PC-9 (cell line): ENCODE measurements around the gene ZNF879. TPM values are rescaled to one million over a fixed set of nuclear protein-coding genes. Genes with fewer than 3 reads are reported as not detected.

Experiments used
- BruUV-seq: library from RNA; stranded (reverse); fragments of 400-500 nt; replicated peaks from 2 replicates; lab custom pipeline; 2021; lab: Mats Ljungman, UMichigan
- CTCF ChIA-PET: fragments of 300-600 bp; sonication (Branson Sonifier 250); formaldehyde crosslinking; loops from one replicate; lab custom pipeline; 2022; ENCODE audit warnings: antibody characterized with exemption; lab: Charles Lee
- POLR2A ChIA-PET: fragments of 300-600 bp; sonication (Branson Sonifier 250); formaldehyde crosslinking; loops from one replicate; lab custom pipeline; 2022; ENCODE audit warnings: antibody characterized with exemption; ENCODE audit not compliant: unreplicated experiment; lab: Charles Lee
- DNase-seq, 2 experiments: peaks; one replicate each; pipeline versions ENCODE4 v3.0.0 to v3.0.0-alpha.2; 2015 to 2022; ENCODE audit warnings: mixed read lengths in 1 of 2
- H2AFZ ChIP-seq: fragments of 200-600 bp; sonication (generic); 2 replicates; pipeline ENCODE4 v1.8.1; 2017; ENCODE audit warnings: antibody characterized with exemption
- H3F3A ChIP-seq: fragments of 200-600 bp; sonication (generic); 2 replicates; pipeline ENCODE4 v1.8.1; 2017; ENCODE audit warnings: antibody characterized with exemption, mild to moderate bottlenecking, low read depth; ENCODE audit not compliant: insufficient read depth
- H3K27ac ChIP-seq: fragments of 200-600 bp; sonication (generic); 2 replicates; pipeline ENCODE4 v1.6.1; 2016; ENCODE audit warnings: mixed run types
- H3K27me3 ChIP-seq: fragments of 200-600 bp; sonication (generic); 2 replicates; pipeline ENCODE4 v1.6.1; 2016; ENCODE audit warnings: low read depth, mixed run types; ENCODE audit not compliant: insufficient read depth
- H3K36me3 ChIP-seq: fragments of 200-600 bp; sonication (generic); 2 replicates; pipeline ENCODE4 v1.6.1; 2016; ENCODE audit warnings: low read depth, mixed run types
- H3K4me1 ChIP-seq: fragments of 200-600 bp; sonication (generic); replicated peaks from 2 replicates; pipeline ENCODE4 v1.6.1; 2016; ENCODE audit warnings: mixed run types; ENCODE audit not compliant: insufficient read depth
- H3K4me2 ChIP-seq: fragments of 200-600 bp; sonication (generic); 2 replicates; pipeline ENCODE4 v1.6.1; 2017; ENCODE audit warnings: mixed run types
- H3K4me3 ChIP-seq: fragments of 200-600 bp; sonication (generic); 2 replicates; pipeline ENCODE4 v1.6.1; 2016; ENCODE audit warnings: mixed run types
- H3K79me2 ChIP-seq: fragments of 200-600 bp; sonication (generic); 2 replicates; pipeline ENCODE4 v1.6.1; 2017; ENCODE audit warnings: low read depth, mixed run types
- H3K9me2 ChIP-seq: fragments of 200-600 bp; sonication (generic); 2 replicates; pipeline ENCODE4 v1.8.1; 2017; ENCODE audit warnings: mild to moderate bottlenecking; ENCODE audit not compliant: insufficient read depth
- H3K9me3 ChIP-seq: fragments of 200-600 bp; sonication (generic); 2 replicates; pipeline ENCODE4 v1.8.1; 2016; ENCODE audit warnings: low read depth; ENCODE audit not compliant: insufficient read depth
- H4K20me1 ChIP-seq: fragments of 200-600 bp; sonication (generic); 2 replicates; pipeline ENCODE4 v1.8.1; 2017; ENCODE audit not compliant: insufficient read depth
- EZH2 ChIP-seq: fragments of 200-600 bp; sonication (generic); IDR thresholded peaks from 2 replicates; pipeline ENCODE4 v1.8.0; 2017; ENCODE audit warnings: antibody characterized with exemption, low read depth
- intact Hi-C: fragments of 100-400 bp; cut with micrococcal nuclease; formaldehyde crosslinking; loops from one replicate; pipeline ENCODE4 v1.10.0; 2022; ENCODE audit not compliant: unreplicated experiment
- total RNA-seq: library from RNA; stranded (reverse); gene quantifications from 2 replicates; pipeline ENCODE4 v1.2.3, GENCODE V29; 2021
- TF ChIP-seq, protein P1 (sequence below): fragments of 200-600 bp; sonication (generic); conservative IDR thresholded peaks from 2 replicates; pipeline ENCODE4 v1.6.1; 2017; ENCODE audit warnings: mixed run types, antibody characterized with exemption, mild to moderate bottlenecking, moderate library complexity

The ZNF879 gene
- total RNA-seq, 1 experiment from 2014 or later, result 0.24 TPM

DNA sequence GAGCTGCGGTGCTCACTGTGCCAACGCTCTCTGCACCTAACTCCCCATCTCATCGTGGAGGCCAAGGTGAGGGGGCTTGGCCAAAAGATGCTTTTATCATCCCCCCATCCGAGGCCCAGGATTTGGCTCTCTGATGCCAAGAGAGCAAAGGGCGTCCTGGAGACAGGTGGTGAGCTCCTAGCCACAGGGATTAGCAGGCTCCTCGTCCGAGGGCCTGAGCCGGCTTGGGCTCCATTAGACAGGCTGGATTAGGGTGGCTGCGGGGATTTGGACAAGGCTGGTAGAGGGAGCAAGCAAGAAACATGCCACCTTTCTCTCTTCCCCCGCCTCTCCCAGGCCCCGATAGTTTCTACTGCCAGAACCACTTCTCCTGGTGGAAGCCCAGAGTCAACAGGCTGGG lies 27.4 kb upstream of the ZNF879 start:
- Histone ChIP-seq H3K4me2 (no peak overlapping the region), H2AFZ (no peak overlapping the region), H3K4me3 (no peak overlapping the region), H4K20me1 (no peaks in the 10 kb centered on the region), H3K9me2 (no peaks in the 10 kb centered on the region), H3K9me3 (no peaks in the 10 kb centered on the region), H3K27ac (no peak overlapping the region), H3F3A (no peaks in the 10 kb centered on the region), H3K4me1 (no peaks in the 10 kb centered on the region), H3K36me3 (no peaks in the 10 kb centered on the region), H3K79me2 (no peaks in the 10 kb centered on the region), H3K27me3 (peaks cover 70% of the 10 kb centered on the region)
- DNase-seq, result no peak
- POLR2A ChIA-PET, result no interaction called here
- CTCF ChIA-PET, result no interaction called here
- BruUV-seq, result no TSS peak
- TF ChIP-seq, protein P1, sequence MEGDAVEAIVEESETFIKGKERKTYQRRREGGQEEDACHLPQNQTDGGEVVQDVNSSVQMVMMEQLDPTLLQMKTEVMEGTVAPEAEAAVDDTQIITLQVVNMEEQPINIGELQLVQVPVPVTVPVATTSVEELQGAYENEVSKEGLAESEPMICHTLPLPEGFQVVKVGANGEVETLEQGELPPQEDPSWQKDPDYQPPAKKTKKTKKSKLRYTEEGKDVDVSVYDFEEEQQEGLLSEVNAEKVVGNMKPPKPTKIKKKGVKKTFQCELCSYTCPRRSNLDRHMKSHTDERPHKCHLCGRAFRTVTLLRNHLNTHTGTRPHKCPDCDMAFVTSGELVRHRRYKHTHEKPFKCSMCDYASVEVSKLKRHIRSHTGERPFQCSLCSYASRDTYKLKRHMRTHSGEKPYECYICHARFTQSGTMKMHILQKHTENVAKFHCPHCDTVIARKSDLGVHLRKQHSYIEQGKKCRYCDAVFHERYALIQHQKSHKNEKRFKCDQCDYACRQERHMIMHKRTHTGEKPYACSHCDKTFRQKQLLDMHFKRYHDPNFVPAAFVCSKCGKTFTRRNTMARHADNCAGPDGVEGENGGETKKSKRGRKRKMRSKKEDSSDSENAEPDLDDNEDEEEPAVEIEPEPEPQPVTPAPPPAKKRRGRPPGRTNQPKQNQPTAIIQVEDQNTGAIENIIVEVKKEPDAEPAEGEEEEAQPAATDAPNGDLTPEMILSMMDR, result no peak
- no peak for TF ChIP-seq EZH2
- intact Hi-C loops, result no loop called here

- Histone ChIP-seq H3K9me3 (no peaks in the 10 kb centered on the region), H2AFZ (no peak overlapping the region), H3K79me2 (no peaks in the 10 kb centered on the region), H4K20me1 (no peaks in the 10 kb centered on the region), H3K27me3 (peaks cover 71% of the 10 kb centered on the region), H3K9me2 (no peaks in the 10 kb centered on the region), H3K36me3 (no peaks in the 10 kb centered on the region), H3F3A (no peaks in the 10 kb centered on the region), H3K4me2 (no peak overlapping the region), H3K27ac (no peak overlapping the region), H3K4me3 (no peak overlapping the region), H3K4me1 (no peaks in the 10 kb centered on the region)
- intact Hi-C loops, result no loop called here
- no peak for TF ChIP-seq EZH2
- TF ChIP-seq, protein P1, result no peak
- ChIA-PET CTCF (no interaction called here), POLR2A (no interaction called here)
- DNase-seq, result no peak
- no TSS peak for BruUV-seq
Observed at GRCh38 chr5:178997191-178997590, 26.4 kb upstream of the ZNF879 start.

DNA sequence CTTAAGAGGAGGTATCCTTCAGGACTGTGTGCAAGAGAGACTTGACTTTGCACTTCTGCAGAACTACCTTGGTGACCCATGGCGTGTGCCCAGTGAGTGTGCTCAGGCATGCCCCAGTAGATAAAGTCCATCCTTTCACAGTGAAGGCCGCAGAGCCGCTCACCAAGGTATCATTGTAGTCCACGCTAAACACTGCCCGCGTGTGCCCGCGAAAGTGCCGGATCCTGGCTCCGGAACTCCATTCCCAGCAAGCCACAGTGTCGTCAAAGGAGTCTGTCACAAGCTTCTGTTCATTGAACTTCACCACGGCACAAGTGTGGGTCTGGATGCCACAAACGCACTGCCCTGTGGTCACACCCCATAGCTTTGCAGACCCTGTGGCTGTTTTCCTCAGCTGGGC lies 25.2 kb upstream of the ZNF879 start:
- TF ChIP-seq, protein P1, result no peak
- TF ChIP-seq EZH2, result no peak
- peaks cover 64% of the 10 kb centered on the region for H3K27me3 ChIP-seq
- CTCF ChIA-PET, result no interaction called here
- BruUV-seq, result no TSS peak
- H3K27ac ChIP-seq, result no peak overlapping the region
- H4K20me1 ChIP-seq, result no peaks in the 10 kb centered on the region
- DNase-seq, result no peak
- H3K79me2 ChIP-seq, result no peaks in the 10 kb centered on the region
- H3K4me2 ChIP-seq, result no peak overlapping the region
- H3K36me3 ChIP-seq, result no peaks in the 10 kb centered on the region
- H3K4me3 ChIP-seq, result no peak overlapping the region
- intact Hi-C loops, result no loop called here
- POLR2A ChIA-PET, result no interaction called here
- no peaks in the 10 kb centered on the region for H3K9me3 ChIP-seq
- no peak overlapping the region for H2AFZ ChIP-seq
- no peaks in the 10 kb centered on the region for H3F3A ChIP-seq
- no peaks in the 10 kb centered on the region for H3K4me1 ChIP-seq
- H3K9me2 ChIP-seq, result no peaks in the 10 kb centered on the region
